Adrenal gland (tissue), 12 donors: ENCODE measurements around the gene THSD7A. TPM values are rescaled to one million over a fixed set of nuclear protein-coding genes. Genes with fewer than 3 reads are reported as not detected.

Experiments
- DNase-seq, 7 donors: peaks; one replicate each; pipeline ENCODE4 v3.0.0-alpha.2; 2019 to 2020
- H3K27ac ChIP-seq, 5 donors: fragments of 200-600 bp; sonication (generic) in 4 of 5; 1 replicate in 3 of 5; 2 replicates in 2 of 5; pipeline versions ENCODE4 v1.5.1 to v1.8.0; 2016 to 2020; ENCODE audit warnings: mild to moderate bottlenecking in 1 of 5
- H3K27me3 ChIP-seq: fragments of 200-600 bp; 2 replicates; pipeline ENCODE4 v1.8.0; 2021
- H3K36me3 ChIP-seq, 2 donors: fragments of 200-600 bp; replicated peaks in 1 of 2; 1 replicate in 1 of 2; 2 replicates in 1 of 2; pipeline versions ENCODE4 v1.5.1 to v1.8.0; 2018 to 2022
- H3K4me1 ChIP-seq, 2 donors: fragments of 200-600 bp; replicated peaks in 1 of 2; 1 replicate in 1 of 2; 2 replicates in 1 of 2; pipeline versions ENCODE4 v1.5.1 to v1.8.0; 2018 to 2021
- H3K4me3 ChIP-seq, 4 donors: fragments of 200-600 bp; sonication (generic) in 3 of 4; one replicate each; pipeline ENCODE4 v1.5.1; 2016 to 2018
- H3K9me3 ChIP-seq, 3 donors: fragments of 200-600 bp; sonication (generic) in 1 of 3; replicated peaks in 1 of 3; 1 replicate in 2 of 3; 2 replicates in 1 of 3; pipeline versions ENCODE4 v1.5.1 to v1.8.0; 2016 to 2021
- POLR2A ChIP-seq, 2 donors: fragments of 450-650 bp; IDR thresholded peaks; one replicate each; pipeline ENCODE4 v1.6.1; 2017; ENCODE audit warnings: antibody characterized with exemption in 2 of 2, mild to moderate bottlenecking in 2 of 2, moderate library complexity in 1 of 2
- WGBS, 4 donors: extraction: QIAGEN DNeasy Blood & Tissue Kit in 2 of 4; methylation state at CpG; one replicate each; pipeline versions ENCODE4 v1.1.5 to v1.1.7; 2013 to 2017; 5-methylcytosine and 5-hydroxymethylcytosine counted together
- intact Hi-C, 2 donors: fragments of 100-400 bp; cut with DNase I; formaldehyde crosslinking; loops; one replicate each; pipeline versions ENCODE4 v1.14.1 to v1.15.0; 2022 to 2023
- polyA plus RNA-seq, 3 donors: library from polyadenylated mRNA; stranded (reverse); fragments of 200-250 nt in 2 of 3; fragments of 350-450 nt in 1 of 3; fragmentation: Illumina TruSeq in 1 of 3; extraction: RNeasy Lipid Tissue Mini Kit (QIAGEN cat#74804) in 1 of 3; gene quantifications; one replicate each; pipeline ENCODE4 v1.2.3, GENCODE V29; 2013 to 2014
- total RNA-seq, 9 donors: library from RNA; depleted of rRNA in 4 of 9; stranded (reverse); fragments of >200 nt in 4 of 9; fragments of 120-200 nt in 1 of 9; fragmentation: NEBNext Ultra II Directional in 1 of 9; extraction: Animal tissue kit (Norgen Biotek cat#: 25700) in 1 of 9; gene quantifications; one replicate each; pipeline versions ENCODE4 v1.1.0 to v1.2.4, GENCODE V29; 2013 to 2023
- TF ChIP-seq, protein P1 (sequence below), 6 experiments: fragments of 450-650 bp in 4 of 6; fragments of 200-600 bp in 2 of 6; sonication (generic) in 1 of 6; IDR thresholded peaks; 1 replicate in 5 of 6; 2 replicates in 1 of 6; pipeline versions ENCODE4 v1.5.1 to v1.8.0; 2016 to 2021; ENCODE audit warnings: antibody characterized with exemption in 6 of 6, mild to moderate bottlenecking in 2 of 6, moderate library complexity in 1 of 6
- donor health status: healthy with polysubstance abuse.
- donor health status: Bipolar disorder and iron deficiency.
- donor health status: DM: yes; HTN: yes; CAD: no.
- donor health status: DM: no; HTN: no; CAD: no.
- donor health status: DM: no; HTN: no; CAD: no.
- donor health status: DM: yes; HTN: yes; CAD: no.

THSD7A gene
- total and polyA plus RNA-seq, 12 donors, result 0.74 to 18.4 (median 4.8) TPM

DNA sequence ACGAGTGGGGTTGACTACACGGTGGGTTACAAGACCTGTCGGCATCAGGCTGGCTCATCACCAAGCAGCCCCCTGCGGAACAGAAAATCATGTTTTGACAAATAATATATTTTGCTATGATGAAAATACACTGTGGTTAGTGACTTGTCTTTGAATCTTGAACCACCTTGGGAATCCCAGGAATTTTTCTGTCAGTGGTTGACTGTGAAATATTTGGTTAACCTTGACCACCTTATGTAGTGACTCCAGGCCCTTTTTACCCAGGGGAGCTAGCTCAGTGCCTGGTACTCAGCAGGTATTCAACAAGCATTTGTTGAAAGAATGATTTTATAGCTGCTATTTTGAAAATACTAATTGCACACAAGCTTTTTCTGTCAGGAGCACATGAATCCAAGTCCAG, 452.4 kb downstream of the THSD7A start:
- H3K27ac ChIP-seq, result no peak overlapping the region
- no peaks in the 10 kb centered on the region for H3K9me3 ChIP-seq
- TF ChIP-seq, protein P1, sequence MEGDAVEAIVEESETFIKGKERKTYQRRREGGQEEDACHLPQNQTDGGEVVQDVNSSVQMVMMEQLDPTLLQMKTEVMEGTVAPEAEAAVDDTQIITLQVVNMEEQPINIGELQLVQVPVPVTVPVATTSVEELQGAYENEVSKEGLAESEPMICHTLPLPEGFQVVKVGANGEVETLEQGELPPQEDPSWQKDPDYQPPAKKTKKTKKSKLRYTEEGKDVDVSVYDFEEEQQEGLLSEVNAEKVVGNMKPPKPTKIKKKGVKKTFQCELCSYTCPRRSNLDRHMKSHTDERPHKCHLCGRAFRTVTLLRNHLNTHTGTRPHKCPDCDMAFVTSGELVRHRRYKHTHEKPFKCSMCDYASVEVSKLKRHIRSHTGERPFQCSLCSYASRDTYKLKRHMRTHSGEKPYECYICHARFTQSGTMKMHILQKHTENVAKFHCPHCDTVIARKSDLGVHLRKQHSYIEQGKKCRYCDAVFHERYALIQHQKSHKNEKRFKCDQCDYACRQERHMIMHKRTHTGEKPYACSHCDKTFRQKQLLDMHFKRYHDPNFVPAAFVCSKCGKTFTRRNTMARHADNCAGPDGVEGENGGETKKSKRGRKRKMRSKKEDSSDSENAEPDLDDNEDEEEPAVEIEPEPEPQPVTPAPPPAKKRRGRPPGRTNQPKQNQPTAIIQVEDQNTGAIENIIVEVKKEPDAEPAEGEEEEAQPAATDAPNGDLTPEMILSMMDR (IDR thresholded peaks at IDR 0.05), result no peak
- TF ChIP-seq POLR2A (IDR thresholded peaks at IDR 0.05), result no peak
- no peaks in the 10 kb centered on the region for H3K4me1 ChIP-seq
- no peak overlapping the region for H3K4me3 ChIP-seq
- intact Hi-C loops, result no loop called here
- 83 to 88% (median 85%) methylated on average over 4 of the region's 4 CpGs for WGBS, 4 donors
- DNase-seq, result no peak
- no peaks in the 10 kb centered on the region for H3K27me3 ChIP-seq
- H3K36me3 ChIP-seq, result no peaks in the 10 kb centered on the region

DNA sequence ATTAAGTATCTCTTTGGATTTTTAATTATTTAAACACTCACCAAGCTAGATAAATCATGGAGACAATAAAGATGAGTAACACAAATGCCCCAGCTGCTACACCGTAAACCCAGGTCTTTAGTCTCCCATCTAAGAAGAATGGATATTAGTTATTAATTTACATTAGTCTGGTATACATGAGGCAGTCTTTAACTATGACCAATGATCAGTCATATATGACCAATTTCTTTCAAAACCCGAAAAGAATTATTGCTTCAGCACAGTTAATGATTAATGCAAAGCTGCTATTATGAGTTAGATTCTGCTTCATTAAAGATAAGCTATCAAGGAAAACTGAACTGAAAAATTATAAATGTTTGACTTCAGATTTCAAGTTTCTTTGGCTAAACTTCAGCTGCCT, 455.5 kb downstream of the THSD7A start:
- no peaks in the 10 kb centered on the region for H3K36me3 ChIP-seq
- no peaks in the 10 kb centered on the region for H3K4me1 ChIP-seq
- no peak overlapping the region for H3K27ac ChIP-seq
- DNase-seq, result no peak
- no peak for TF ChIP-seq POLR2A (IDR thresholded peaks at IDR 0.05)
- TF ChIP-seq, protein P1 (IDR thresholded peaks at IDR 0.05), result no peak
- H3K4me3 ChIP-seq, result no peak overlapping the region
- 78 to 88% (median 85%) methylated on average over 2 of the region's 2 CpGs for WGBS, 4 donors
- intact Hi-C loops, result no loop called here
- H3K27me3 ChIP-seq, result no peaks in the 10 kb centered on the region
- H3K9me3 ChIP-seq, result no peaks in the 10 kb centered on the region

DNA sequence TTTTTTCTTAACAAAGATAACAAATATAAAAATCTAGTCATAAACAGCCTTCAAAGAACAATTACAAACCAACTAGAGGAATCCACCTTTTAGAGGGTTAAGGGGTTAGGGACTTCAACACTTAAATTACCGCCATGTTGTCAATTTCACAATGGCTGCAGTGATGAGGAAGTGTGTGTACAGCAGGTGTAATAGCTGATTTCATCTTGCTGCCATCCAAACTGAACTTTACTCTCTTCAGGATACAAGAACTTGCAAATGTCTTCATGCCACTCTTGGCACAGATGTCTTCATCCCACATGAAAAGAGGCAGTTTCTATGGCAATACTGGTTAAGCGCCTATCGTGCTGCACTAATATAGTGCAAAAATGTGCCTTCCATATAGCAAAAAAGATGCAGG, 457.4 kb downstream of the THSD7A start:
- no peak for DNase-seq
- no peak for TF ChIP-seq POLR2A (IDR thresholded peaks at IDR 0.05)
- TF ChIP-seq, protein P1 (IDR thresholded peaks at IDR 0.05), result no peak
- Histone ChIP-seq H3K4me3 (no peak overlapping the region), H3K27me3 (no peaks in the 10 kb centered on the region), H3K27ac (no peak overlapping the region), H3K36me3 (no peaks in the 10 kb centered on the region), H3K9me3 (no peaks in the 10 kb centered on the region), H3K4me1 (no peaks in the 10 kb centered on the region)
- 91 to 96% (median 93%) methylated on average over 3 of the region's 3 CpGs for WGBS, 4 donors
- intact Hi-C loops, result no loop called here

DNA sequence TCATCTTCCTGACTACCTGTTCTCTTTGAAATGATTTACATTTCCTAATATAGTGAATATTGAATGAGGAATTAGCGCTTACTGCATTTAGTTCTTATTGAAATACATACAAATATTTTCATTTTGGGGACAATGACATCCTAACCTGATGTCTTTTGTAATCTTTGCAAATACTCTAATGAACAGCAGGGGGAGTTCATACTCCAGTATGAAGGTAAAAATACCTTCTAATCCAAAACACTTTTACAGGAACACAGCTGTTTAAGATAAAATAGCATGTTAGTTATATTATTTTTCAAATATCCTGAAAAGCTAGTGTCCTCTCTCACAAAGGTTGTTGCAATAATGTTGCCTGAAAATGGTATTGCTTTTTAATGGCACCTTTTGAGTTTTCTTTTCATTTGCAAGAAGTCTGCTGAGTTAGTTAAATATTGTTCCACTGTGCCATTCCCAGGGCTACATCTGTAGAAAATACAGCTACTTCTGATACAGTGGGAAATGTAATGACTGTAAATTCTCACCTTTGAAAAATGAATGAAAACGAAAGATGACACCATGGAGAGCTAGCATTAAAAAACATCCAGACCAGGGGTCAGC, 458.4 kb downstream of the THSD7A start:
- no peak overlapping the region for H3K4me3 ChIP-seq
- H3K27me3 ChIP-seq, result no peaks in the 10 kb centered on the region
- no peak overlapping the region for H3K27ac ChIP-seq
- no peaks in the 10 kb centered on the region for H3K9me3 ChIP-seq
- no peaks in the 10 kb centered on the region for H3K4me1 ChIP-seq
- DNase-seq, result no peak
- intact Hi-C loops, result no loop called here
- no peak for TF ChIP-seq POLR2A (IDR thresholded peaks at IDR 0.05)
- TF ChIP-seq, protein P1 (IDR thresholded peaks at IDR 0.05), result peak; percentile 18 to 55 (median 24)
- H3K36me3 ChIP-seq, result no peaks in the 10 kb centered on the region
- 67 to 77% (median 69%) methylated on average over 2 of the region's 2 CpGs for WGBS, 4 donors
